ENCODE results near the gene GCN1.

Gene GCN1

DNA sequence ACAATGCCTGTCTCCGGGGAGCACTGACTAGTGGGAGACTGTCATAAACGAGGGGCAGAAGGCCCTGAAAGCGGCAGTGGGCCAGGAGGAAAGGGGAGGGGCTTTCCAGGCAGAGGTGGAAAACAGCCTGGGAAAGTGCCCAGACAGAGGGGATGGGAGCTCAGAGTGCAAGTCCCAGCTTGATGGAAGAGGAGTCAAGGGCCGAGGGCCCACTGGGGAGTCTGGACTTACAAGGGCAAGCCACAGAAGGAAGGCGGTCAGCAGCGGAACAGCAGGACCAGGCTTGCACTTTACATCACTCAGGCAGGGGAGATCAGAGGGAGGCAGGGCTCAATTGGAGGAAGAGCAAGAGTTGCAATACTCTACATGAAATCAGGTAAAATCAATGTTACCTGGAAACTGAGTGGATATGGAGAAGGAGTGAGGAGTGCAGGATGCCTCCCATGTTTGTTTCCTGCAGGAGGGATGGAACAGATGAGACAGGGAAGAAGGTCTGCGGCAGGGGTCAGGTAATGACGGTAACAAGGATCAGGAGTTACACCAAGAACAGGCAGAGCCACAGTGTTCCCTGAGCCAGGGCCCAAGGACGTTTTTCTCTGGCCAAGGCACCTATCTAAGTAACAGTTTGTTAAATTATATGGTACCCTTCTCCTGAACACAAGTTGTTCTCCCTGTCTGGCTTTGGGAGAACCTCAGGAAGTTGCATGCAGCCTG, 47.2 kb upstream of the GCN1 start:
- H4K20me1 ChIP-seq (ENCODE audit: insufficient read depth), result no peaks in the 10 kb centered on the region
- no peak overlapping the region for H3K4me2 ChIP-seq
- H3K27ac ChIP-seq, result no peak overlapping the region
- no peak overlapping the region for H2AFZ ChIP-seq (ENCODE audit: low read depth)
- no peak overlapping the region for H3K9ac ChIP-seq
- no peaks in the 10 kb centered on the region for H3K4me1 ChIP-seq (ENCODE audit: low read depth, poor library complexity, severe bottlenecking)
- no peak overlapping the region for H3K4me3 ChIP-seq (IDR thresholded peaks at IDR 0.05; ENCODE audit: insufficient read depth, low read depth, low read length)
- TF ChIP-seq, protein P1, sequence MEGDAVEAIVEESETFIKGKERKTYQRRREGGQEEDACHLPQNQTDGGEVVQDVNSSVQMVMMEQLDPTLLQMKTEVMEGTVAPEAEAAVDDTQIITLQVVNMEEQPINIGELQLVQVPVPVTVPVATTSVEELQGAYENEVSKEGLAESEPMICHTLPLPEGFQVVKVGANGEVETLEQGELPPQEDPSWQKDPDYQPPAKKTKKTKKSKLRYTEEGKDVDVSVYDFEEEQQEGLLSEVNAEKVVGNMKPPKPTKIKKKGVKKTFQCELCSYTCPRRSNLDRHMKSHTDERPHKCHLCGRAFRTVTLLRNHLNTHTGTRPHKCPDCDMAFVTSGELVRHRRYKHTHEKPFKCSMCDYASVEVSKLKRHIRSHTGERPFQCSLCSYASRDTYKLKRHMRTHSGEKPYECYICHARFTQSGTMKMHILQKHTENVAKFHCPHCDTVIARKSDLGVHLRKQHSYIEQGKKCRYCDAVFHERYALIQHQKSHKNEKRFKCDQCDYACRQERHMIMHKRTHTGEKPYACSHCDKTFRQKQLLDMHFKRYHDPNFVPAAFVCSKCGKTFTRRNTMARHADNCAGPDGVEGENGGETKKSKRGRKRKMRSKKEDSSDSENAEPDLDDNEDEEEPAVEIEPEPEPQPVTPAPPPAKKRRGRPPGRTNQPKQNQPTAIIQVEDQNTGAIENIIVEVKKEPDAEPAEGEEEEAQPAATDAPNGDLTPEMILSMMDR (conservative IDR thresholded peaks at IDR 0.05; ENCODE audit: low read depth, low read length), result no peak
- H3K27me3 ChIP-seq (ENCODE audit: insufficient read depth, low read depth), result no peaks in the 10 kb centered on the region
- H3K36me3 ChIP-seq (ENCODE audit: insufficient read depth), result no peaks in the 10 kb centered on the region
- H3K79me2 ChIP-seq (ENCODE audit: insufficient read depth, low read depth), result no peaks in the 10 kb centered on the region

DNA sequence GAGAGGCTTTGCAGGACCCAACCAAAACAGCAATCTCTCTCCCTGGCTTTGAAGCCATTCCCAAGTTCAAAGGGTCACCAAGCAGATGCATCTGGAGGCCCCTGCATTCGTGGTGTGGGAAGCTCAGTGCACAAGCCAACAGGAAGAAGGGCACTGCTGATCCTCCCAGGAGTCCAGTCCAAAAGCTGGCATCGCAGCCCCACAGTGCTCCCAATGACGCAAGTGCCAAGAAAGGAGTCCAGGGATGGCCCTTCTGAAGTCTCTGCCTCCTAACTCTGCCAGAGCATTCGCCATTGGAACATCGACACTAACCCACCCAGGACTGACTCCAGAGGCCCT, 45.9 kb upstream of the GCN1 start:
- Histone ChIP-seq H3K9ac (no peak overlapping the region), H3K27ac (no peak overlapping the region), H3K36me3 (ENCODE audit: insufficient read depth) (no peaks in the 10 kb centered on the region), H3K4me3 (IDR thresholded peaks at IDR 0.05; ENCODE audit: insufficient read depth, low read depth, low read length) (no peak overlapping the region), H3K27me3 (ENCODE audit: insufficient read depth, low read depth) (no peaks in the 10 kb centered on the region), H2AFZ (ENCODE audit: low read depth) (no peak overlapping the region), H3K79me2 (ENCODE audit: insufficient read depth, low read depth) (no peaks in the 10 kb centered on the region), H3K4me2 (no peak overlapping the region), H3K4me1 (ENCODE audit: low read depth, poor library complexity, severe bottlenecking) (no peaks in the 10 kb centered on the region), H4K20me1 (ENCODE audit: insufficient read depth) (no peaks in the 10 kb centered on the region)
- TF ChIP-seq, protein P1 (conservative IDR thresholded peaks at IDR 0.05; ENCODE audit: low read depth, low read length), result no peak

DNA sequence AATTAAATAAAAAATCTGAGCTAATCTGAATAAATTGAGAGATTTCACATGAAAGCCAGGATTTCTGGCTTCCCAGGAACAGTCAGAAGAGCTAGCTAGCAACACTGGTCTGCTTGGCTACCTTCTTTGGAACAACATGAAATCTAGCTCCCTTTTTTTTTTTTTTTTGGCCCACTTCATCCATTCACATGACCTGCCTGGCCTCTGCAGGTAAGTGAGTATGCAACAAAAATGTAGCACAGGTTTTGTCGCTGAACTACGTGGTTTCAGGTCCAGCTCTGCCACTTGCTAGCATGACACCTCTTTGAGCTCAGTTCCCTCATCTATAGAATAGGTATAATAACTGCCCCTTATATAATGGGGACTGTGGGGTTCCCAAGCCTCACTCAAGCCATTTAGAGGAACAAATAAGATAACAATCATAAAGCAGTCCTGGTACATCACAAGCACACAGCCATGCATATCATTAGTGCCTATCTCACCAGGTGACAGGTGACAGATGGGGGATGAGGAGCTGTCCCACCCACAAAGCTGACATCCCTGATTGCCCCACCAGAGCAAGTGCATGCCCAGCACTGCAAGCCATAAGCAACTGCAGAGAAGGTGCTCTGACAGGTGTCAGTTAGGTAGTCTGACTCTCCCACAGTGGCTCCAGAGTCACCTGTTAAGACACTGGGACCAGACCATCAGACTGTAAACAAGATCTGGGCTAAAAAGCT, 45.4 kb upstream of the GCN1 start:
- Histone ChIP-seq H3K4me3 (IDR thresholded peaks at IDR 0.05; ENCODE audit: insufficient read depth, low read depth, low read length) (no peak overlapping the region), H3K36me3 (ENCODE audit: insufficient read depth) (no peaks in the 10 kb centered on the region), H3K79me2 (ENCODE audit: insufficient read depth, low read depth) (no peaks in the 10 kb centered on the region), H3K27ac (no peak overlapping the region), H3K4me2 (no peak overlapping the region), H2AFZ (ENCODE audit: low read depth) (no peak overlapping the region), H3K4me1 (ENCODE audit: low read depth, poor library complexity, severe bottlenecking) (no peaks in the 10 kb centered on the region), H4K20me1 (ENCODE audit: insufficient read depth) (no peaks in the 10 kb centered on the region), H3K27me3 (ENCODE audit: insufficient read depth, low read depth) (no peaks in the 10 kb centered on the region), H3K9ac (no peak overlapping the region)
- TF ChIP-seq, protein P1 (conservative IDR thresholded peaks at IDR 0.05; ENCODE audit: low read depth, low read length), result no peak

DNA sequence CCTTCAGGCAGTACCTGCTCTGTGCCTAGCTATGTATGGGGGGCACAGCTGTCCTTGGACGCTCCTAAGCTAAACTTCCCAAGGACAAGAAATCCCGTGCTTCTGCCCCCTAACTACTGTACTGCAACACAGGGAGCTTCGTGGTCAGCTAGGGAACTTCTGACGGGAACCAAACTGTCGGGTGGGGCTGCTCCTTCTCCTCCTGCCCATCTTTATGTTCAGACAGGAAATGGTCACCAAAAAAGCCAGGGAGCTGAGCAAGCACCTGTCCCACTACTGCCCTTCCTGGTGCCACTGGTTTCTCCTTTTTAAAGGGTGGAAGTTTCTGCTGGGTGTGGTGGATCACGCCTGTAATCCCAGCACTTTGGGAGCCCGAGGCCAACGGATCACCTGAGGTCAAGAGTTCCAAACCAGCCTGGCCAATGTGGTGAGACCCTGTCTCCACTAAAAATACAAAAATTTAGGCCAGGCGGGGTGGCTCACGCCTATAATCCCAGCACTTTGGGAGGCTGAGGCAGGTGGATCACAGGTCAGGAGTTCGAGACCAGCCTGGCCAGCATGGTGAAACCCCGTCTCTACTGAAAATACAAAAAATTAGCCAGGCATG, 44.4 kb upstream of the GCN1 start:
- Histone ChIP-seq H3K4me2 (no peak overlapping the region), H3K4me1 (ENCODE audit: low read depth, poor library complexity, severe bottlenecking) (no peaks in the 10 kb centered on the region), H3K79me2 (ENCODE audit: insufficient read depth, low read depth) (no peaks in the 10 kb centered on the region), H3K27ac (no peak overlapping the region), H2AFZ (ENCODE audit: low read depth) (no peak overlapping the region), H3K4me3 (IDR thresholded peaks at IDR 0.05; ENCODE audit: insufficient read depth, low read depth, low read length) (no peak overlapping the region), H3K27me3 (ENCODE audit: insufficient read depth, low read depth) (no peaks in the 10 kb centered on the region), H3K9ac (no peak overlapping the region), H3K36me3 (ENCODE audit: insufficient read depth) (no peaks in the 10 kb centered on the region), H4K20me1 (ENCODE audit: insufficient read depth) (no peaks in the 10 kb centered on the region)
- TF ChIP-seq, protein P1 (conservative IDR thresholded peaks at IDR 0.05; ENCODE audit: low read depth, low read length), result no peak

Measured in KMS-11 (cell line).